HG03432 (cell line): Measurements from ENCODE around the gene SLC34A3.

Source experiments
- ATAC-seq: cut with Tn5 transposase; IDR thresholded peaks from one replicate; pipeline ENCODE4 v1.9.1; 2021; ENCODE audit warnings: mild to moderate bottlenecking, moderate library complexity; ENCODE audit not compliant: unreplicated experiment

The SLC34A3 gene

DNA sequence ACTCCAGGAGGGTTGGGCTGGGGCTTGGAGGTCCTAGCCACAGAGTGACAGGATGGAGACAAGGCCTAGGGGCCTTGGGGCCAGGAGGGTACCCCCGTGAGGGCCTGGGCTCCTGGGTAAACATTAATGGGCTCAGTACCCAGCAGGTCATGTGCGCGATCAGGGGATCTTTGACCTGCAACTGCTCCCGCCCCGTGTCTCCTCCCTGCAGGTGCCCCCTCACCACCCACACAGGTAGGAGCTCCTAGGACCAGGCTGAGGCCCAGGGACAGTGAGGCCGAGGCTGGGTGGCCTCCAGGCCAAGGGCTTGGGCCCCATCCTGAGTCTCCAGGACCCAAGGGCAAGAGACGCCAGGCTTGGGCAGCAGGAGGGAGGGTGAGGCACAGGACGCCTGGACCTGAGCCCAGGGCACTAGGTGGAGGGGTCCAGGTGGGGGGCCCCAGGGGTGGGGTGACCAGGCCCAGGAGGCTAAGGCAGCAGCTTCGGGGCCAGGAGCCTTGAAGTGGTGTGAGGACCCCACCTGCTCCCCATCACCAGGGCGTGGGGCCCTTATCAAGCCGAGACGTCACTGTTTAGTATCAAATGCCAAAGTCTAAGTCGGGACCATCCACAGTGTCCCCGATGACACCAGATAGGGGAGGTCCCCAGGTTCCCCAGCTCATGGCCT is at the start of gene SLC34A3:
TSS of gene SLC34A3 (plus strand) at position 197 of the 667 bp plus-strand sequence. CDS start 802 bp downstream, outside the sequence.
- no peak for ATAC-seq

DNA sequence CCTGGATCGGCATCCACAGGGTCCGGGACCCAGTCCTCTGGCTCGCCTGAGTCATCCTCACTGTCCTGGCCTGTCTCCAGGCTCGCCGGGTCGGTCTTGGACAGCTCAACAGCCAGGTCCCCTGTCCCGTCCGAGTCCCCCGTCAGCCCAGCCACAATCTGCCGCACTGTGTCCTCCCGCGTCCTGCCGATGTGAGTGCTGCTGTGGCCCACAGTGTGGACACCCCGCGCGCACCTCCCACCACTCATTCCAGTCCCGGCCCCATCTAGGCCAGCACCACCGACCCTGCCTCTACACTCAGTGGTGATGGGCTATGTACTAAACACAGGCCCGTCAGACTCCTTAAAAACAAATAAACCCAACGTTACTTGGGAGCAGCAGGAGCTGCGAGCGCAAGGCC is 49.0 kb upstream of the SLC34A3 start:
- ATAC-seq, result no peak

DNA sequence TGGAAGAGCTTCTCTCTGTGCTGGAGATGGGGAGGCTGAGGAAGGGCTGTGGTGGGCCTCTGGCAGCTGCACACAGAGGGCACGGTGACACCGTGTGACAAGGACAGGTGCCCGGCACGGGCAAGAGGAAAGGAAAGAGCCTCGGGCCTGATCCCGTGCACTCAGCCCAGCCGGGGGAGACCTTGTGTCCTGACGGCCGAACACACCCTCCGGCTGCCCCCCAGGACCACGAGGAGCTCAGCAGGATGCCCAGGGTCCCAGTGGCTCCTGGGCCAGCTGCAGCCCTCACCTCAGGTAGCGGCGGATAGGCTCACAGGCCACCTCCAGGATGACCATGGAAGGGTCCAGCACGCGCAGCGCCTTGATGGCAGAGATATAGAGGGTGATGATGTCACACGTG is 47.9 kb upstream of the SLC34A3 start:
- no peak for ATAC-seq

DNA sequence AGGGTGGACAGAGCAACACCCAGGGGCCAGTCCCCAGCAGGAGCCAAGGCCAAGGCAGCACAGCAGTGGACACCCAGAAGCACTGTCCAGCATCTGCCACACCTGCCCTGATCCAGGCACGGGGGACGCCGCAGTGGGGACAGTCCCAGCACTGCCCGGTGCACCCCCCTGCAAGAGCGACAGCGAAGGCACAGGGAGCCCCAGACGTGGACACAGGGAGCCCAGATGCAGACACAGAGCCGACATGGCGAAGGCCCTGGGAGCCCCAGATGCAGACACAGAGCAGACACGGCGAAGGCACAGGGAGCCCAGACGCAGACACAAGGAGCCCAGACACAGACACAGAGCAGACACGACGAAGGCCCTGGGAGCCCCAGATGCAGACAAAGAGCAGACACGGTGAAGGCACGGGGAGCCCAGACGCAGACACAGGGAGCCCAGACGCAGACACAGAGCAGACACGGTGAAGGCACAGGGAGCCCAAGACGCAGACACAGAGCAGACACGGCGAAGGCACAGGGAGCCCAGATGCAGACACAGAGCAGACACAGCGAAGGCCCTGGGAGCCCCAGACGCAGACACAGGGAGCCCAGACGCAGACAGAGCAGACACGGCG is 46.6 kb upstream of the SLC34A3 start:
- ATAC-seq, result no peak

DNA sequence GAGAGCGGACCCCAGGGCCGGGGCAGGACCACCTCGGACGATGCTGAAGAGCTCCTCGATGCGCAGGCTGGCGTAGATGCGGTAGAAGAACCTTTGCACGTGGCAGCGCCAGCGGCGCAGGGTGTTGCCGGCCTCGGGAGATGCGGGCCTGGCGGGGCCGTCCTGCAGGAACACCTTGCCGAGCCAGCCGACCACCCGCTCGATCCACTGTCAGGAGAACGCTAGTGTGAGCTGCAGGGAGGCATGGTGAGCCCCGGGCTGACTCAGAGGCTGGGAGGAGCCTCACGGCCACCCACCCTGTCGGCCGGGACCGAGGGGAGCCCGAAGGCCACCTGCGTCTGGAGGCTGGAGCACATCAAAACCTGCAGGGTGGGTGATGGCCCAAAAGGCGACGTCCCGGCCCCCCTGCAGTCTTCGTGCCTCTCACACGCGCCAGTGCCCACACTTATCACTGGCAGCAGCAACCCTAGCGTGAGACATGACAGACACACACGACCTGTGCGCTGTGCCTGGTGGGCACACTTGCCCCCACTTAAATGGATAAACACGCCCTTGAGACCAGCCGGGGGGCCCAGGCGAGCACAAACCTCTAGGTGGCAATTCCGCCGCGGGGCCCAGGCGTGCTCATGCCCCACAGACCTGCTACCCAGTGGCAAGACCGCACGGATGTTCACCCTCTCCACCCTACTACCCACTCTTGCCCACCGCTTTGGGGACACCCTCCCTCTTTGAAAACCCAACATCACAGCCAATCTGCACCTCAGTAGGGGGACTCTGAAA is 45.6 kb upstream of the SLC34A3 start:
- ATAC-seq, result no peak

DNA sequence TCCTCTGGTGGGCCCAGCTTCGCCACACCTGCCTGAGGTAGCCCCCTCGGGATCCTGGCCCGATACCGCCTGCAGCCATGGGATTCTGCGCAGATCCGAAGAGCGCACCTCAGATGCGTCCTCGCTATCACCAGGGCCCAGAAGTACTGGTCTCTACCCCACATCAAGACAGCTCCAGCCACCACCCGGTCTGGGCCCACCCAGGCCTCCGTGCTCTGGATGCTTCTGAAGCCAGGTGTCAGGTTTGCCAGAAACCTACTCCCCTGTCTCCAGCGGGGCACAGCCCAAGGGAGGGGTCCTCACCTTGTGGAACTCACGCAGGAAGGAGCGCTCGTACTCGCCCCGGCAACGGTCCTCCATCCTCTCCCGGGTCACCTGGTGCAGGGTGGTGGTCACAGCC is 44.8 kb upstream of the SLC34A3 start:
- ATAC-seq, result no peak

DNA sequence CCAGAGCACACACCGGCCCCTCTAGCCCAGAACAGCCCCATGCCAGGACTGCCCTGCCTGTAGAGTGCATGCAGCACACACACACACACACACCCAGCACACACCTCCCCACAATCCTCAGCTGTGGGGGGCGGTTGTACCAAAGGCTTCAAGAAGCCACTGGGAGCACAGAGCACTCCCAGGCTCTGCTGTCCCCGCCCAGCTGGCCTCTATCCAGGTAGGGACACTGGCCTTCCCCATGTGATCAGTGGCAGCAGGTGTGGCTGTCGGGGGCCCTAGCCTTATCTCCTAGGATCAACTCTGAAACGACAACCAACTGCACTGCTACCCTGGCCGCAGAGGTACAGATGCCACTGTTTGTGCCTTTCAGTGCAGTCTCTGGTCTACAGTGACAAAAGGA is 44.3 kb upstream of the SLC34A3 start:
- no peak for ATAC-seq

DNA sequence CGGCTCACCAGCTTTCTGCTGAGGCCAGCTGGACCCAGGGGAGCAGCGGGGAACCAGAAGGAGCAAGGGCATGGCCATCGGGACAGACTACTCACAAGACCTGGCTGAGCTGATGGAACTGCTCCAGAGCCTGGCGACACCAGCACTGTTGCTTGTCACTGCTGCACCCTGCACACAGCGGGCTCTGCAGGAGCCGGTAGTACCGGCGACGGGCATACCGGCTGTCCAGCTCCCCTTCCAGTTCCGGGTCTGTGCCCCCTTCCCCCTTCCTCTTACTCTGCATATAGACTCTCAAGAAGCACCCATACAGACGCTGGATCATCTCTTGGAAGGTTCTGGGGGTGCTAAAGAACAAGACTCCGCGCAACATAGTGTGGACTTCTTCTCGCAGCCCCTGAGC is 43.3 kb upstream of the SLC34A3 start:
- ATAC-seq, result no peak

DNA sequence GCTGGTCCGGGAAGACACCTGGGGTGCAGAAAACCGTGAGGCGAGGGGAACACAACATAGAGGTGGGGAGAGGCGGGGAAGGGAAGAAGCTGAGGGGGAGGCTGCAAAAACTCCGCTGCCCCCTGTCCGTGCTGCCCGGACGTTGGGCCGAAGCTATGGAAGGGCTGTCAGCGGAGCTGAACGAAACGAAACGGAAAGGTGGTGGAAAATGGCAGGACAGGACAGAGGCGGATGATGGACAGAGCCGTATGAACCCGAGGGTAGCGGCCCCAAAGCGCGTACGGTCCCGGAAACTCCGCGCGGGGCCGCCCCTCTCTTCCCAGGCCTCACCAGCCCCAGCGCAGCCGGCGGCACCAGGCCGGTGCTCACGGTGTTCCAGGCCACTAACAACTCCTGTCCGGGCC is 42.6 kb upstream of the SLC34A3 start:
- ATAC-seq, result no peak

DNA sequence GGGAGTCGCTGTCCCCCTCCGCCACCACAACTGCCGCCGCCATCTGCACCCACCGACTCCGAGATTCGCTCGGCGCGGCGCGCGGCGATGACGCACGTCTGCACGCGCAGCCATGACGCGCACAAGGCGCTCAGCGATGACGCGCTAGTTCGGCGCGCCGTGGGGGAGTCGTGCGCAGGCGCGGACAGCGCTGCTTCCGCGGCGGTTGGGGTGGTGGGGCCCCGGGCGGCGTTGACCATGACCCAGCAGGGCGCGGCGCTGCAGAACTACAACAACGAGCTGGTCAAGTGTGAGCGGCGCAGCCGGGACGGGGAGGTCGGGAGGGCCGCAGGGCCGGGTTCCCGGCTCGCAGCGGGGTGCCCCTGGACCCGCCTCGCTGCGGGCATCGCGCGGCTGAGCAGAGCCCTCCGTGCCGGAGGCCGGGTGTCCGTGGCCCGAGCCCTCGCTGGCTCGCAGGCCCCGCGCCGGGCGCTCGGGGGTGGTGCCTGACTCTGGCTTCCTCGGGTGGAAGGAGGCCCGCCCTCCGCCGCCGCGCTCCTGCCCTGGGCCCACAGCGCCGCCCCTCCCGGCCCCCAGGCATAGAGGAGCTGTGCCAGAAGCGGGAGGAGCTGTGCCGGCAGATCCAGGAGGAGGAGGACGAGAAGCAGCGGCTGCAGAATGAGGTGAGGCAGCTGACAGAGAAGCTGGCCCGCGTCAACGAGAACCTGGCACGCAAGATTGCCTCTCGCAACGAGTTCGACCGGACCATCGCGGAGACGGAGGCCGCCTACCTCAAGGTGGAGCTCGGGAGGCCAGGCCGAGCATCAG is 42.0 kb upstream of the SLC34A3 start, which contains the start of the genes ANAPC2 and SSNA1:
TSS of gene ANAPC2 (minus strand) at position 71 of the 807 bp plus-strand sequence. CDS start at position 43, 28 bp downstream.
TSS of gene SSNA1 (plus strand) at position 187 of the 807 bp plus-strand sequence. CDS start at position 238, 51 bp downstream.
- peak; percentile 77 for ATAC-seq

DNA sequence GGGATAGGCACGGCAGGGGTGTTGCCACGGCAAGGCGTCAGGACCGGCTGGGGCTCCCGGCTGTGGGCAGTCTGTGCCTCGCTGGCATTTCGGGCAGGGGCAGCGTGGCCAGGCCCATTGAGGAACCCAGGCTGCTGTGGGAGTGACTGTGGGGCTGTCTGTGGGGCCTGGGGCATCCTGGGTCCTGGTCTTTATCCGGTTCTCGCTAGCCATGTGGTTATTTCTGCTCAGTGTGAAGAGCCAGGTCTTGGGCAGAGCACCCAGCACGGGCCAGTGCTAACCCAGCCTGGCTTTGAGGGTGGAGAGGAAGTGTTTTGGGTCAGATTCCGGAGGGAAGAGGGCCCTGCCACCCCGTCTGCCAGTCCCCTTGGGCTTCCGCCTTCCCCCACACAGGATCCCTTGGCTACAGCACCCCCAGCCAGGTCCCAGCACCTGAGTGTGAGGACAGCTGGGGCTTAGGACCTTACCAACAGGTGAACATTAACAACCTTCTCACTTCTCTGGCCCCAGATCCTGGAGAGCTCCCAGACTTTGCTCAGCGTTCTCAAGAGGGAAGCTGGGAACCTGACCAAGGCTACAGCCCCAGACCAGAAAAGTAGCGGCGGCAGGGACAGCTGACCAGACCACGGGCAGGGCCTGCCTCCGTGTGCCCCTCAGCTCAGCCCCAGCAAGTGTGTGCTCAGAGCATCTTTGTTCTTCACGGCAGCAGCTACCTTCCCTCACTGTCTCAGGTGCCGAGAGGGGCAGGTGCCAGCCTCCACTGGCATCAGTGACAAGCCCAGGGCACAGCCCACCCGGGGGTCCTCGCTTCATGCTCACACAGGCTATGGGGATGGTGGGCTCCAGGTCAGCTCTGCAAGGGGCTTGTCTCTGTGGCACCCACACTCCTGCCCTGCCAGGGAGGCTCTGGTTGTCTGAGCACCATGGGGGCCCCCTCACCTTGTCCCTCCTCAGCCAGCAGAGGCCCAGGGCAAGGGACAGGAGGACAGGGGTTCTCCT is 41.1 kb upstream of the SLC34A3 start:
- no peak for ATAC-seq

DNA sequence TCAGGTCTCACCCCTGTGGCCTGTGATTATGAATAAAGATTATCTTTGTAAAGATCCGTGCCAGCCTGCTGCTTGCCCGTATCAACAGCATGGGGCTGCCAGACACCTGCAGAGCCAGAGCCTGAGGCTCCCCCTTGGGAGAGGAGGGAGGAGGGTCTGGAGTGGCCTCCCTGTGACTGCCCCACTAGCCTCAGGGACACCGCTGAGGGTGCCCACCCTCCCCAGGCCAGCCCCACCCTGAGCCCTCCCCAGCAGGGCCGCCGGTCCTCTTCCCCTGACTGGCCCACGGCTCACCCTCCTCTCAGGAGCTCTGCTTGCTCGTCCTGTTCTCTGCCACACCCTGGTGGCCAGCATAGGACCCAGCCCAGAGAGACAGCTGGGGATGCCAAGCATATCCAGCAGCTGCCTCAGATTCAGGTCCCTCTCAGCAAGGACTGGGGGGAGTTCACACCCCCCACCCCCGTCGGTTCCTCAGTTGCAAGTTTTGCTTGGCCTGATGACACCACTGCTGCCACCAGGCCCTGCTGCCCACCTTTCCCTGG is 40.3 kb upstream of the SLC34A3 start:
- no peak for ATAC-seq

DNA sequence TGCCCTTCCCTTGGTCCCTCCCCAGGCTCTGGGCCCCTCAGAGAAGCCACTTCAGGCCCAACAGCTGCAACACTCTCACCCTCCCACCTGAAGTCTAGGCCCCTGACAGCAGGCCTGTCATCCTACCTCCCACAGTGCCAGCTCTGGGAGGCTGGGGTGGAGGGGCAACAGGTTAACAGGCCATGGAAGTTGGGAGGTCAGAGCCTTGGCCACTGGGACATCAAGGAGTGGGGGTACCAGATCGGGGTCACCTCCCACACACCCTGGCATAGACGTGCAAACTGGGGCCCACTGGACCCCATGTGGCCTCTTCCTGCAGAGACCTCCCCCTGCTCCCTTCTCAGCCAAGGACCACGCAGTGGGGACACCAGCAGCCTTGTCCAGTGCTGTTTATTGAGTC is 39.5 kb upstream of the SLC34A3 start:
- no peak for ATAC-seq

DNA sequence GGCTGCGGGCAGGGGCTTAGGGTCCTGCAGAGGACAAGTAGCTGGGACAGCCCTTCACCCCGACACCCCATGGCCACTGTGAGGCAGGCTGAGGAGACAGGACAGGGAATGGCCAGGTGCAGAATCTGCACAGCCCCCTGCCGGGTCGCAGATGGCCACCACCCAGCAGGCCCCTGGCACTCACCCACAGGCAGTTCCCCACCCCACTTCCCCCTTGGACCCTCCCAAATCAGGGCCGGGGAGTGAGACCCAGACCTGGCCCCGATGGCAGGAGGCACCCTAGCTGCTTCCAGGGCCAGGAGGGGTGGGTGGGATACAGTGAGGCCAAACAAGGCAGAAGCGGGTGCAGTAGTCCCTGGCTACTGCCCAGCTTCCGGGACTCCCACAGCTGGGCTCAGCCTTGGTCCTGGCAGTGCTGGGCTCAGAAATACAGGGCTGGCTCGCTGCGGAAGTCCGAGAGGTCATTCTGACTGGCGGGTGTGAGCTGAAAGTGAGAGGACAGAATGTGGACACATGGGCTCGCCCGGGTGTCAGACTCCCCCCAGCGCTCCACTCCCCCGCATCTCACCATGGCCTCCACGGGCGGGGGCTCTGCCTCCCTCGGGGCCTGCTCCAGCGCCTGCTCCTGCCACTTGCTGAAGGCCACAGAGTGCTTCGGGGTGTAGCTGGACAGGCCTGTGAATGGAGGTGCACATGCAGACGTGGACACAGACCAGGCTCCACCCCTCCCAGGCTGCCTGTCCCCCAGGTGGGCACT is 38.8 kb upstream of the SLC34A3 start:
- no peak for ATAC-seq

DNA sequence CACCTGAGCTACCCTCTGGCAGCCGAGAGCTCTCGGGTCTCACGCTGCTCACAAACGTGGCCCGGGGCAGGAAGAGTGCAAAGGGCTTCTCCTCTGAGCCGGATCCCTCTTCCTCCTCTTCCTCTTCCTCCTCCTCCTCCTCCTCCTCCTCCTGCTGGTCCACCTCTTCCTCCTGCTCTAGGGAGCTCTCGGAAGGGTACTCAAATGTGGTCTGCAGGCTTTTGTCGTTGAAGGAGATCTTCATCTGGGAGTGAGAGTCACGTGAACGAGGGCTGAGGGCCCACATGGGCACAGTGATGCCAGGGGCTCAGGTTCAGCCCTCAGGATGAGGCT is 38.3 kb upstream of the SLC34A3 start:
- no peak for ATAC-seq

DNA sequence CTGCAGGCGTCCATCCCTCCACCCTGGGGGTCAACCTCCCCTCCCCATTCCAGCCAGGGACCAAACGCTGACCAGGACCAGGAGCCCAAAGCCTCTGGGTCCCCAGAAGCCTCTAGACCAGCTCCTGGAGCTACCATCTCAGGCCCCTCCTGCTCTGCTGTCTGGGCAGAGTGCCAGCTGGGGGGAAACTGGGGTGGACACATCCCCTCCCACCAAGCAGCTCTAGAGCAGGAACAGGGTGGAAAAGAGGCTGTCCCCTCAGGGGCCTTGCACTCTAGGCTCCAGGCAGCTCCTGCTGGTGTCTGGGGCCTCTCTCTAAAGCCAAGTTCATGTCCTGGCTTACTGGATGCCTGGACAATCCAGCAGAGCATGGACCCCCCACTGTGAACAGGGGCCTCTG is 37.8 kb upstream of the SLC34A3 start:
- ATAC-seq, result no peak

DNA sequence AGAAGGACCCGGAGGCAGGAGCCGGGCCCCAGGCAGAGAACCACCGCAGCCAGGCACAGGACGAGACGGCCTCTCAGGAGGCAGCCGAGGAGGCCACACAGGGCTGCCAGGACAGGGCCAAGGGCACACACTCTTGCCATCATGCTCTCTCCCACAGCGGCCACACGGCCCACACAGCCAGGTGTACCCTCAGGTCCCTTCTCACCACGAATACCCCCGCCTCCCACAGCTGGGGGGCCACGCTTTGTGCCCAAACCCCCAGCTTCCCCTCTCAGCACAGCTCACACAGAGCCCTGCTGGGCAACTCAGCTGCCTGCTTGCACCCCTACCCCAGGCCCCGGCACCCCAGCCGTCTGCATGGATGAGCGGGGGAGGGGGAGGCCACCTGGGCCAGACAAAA is 36.9 kb upstream of the SLC34A3 start:
- ATAC-seq, result no peak

DNA sequence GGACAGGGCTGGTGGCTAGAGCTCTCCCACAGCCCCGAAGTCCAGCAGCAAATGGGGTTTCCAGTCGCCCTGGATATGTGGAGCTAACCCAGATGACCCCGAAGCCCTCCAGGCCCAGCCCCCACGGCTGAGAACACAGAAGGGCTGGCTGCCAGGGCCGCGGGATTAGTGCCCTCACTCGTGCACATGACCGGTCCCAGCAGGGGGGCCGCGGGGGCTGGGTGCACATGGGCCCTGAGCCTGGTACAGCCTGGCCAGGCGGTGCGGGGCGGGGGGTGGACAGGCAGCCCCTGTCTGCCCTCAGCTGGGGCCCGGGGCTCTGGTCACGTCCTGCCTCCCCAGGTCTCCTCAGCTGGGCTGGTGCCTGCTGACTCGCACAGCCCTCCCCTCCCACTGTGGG is 36.3 kb upstream of the SLC34A3 start:
- no peak for ATAC-seq

DNA sequence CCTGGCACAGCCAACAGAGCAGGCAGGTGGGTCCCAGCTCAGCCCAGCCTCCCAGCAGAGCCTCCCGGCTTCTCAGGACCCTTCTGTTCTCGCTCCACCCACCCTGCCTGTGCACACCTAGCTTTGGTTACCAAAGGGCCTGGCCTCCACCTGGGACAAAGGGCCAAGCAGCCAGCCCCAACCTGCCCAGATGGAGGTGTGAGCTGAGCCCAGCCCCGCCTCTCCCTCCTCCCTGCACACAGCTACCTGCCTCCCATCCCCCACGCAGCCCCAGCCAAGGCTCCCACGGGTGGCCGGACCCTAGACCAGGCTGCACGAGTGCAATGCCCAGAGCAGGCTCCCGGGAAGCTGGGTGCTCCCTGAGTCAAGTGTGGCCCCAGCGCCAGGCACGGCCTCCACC is 35.8 kb upstream of the SLC34A3 start:
- no peak for ATAC-seq
